ENCODE data around the gene UCK1. TPM values are rescaled to one million over a fixed set of nuclear protein-coding genes. Genes with fewer than 3 reads are reported as not detected.
A peak's percentile ranks its signal among the peaks of the same experiment; 100 is the strongest.

Gene UCK1
- total RNA-seq, 3 donors from 2014 or later: 25.2 to 43.4 (median 27.4) TPM

- no peaks in the 10 kb centered on the region for H3K4me1 ChIP-seq (ENCODE audit: low read depth)
- ATAC-seq (no peak), DNase-seq (peak in 1 of 3 donors; percentile 8)
- H3K9me3 ChIP-seq: no peaks in the 10 kb centered on the region
- no peak overlapping the region for H3K4me3 ChIP-seq
- H3K36me3 ChIP-seq (ENCODE audit: low read depth): peaks cover 44% of the 10 kb centered on the region
- intact Hi-C loops (cut with DNase I, micrococcal nuclease): loop anchor here in 1 of 2 donors (10.0 kb wide), 1 partner anchor 130 kb away; no protein-coding TSS in a partner anchor
- TF ChIP-seq CTCF (IDR thresholded peaks at IDR 0.05): no peak
Measured at GRCh38 chr9:131484560-131485185, 46.4 kb downstream of the UCK1 start.

- ATAC-seq (no peak), DNase-seq (peak in 1 of 3 donors; percentile 1)
- no peaks in the 10 kb centered on the region for H3K4me1 ChIP-seq (ENCODE audit: low read depth)
- no peaks in the 10 kb centered on the region for H3K9me3 ChIP-seq
- intact Hi-C loops (cut with DNase I, micrococcal nuclease): loop anchor here in 1 of 2 donors (10.0 kb wide), 1 partner anchor 129 kb away; no protein-coding TSS in a partner anchor
- no peak for TF ChIP-seq CTCF (IDR thresholded peaks at IDR 0.05)
- no peak overlapping the region for H3K4me3 ChIP-seq
- peaks cover 42% of the 10 kb centered on the region for H3K36me3 ChIP-seq (ENCODE audit: low read depth)
Measured at GRCh38 chr9:131484051-131484445, 47.0 kb downstream of the UCK1 start.

GRCh38 chr9:131483319-131484050, 47.6 kb downstream of the UCK1 start:
- DNase-seq: peak in 1 of 3 donors; percentile 3
- intact Hi-C loops (cut with DNase I, micrococcal nuclease): loop anchor here in 1 of 2 donors (10.0 kb wide), 1 partner anchor 129 kb away; no protein-coding TSS in a partner anchor
- Histone ChIP-seq H3K9me3 (no peaks in the 10 kb centered on the region), H3K4me3 (no peak overlapping the region), H3K4me1 (ENCODE audit: low read depth) (no peaks in the 10 kb centered on the region), H3K36me3 (ENCODE audit: low read depth) (peaks cover 37% of the 10 kb centered on the region)
- no peak for ATAC-seq
- no peak for TF ChIP-seq CTCF (IDR thresholded peaks at IDR 0.05)

GRCh38 chr9:131482343-131483006, 48.6 kb downstream of the UCK1 start:
- ATAC-seq (no peak), DNase-seq (no peak)
- TF ChIP-seq CTCF (IDR thresholded peaks at IDR 0.05): no peak
- no peak overlapping the region for H3K4me3 ChIP-seq
- H3K36me3 ChIP-seq (ENCODE audit: low read depth): peaks cover 37% of the 10 kb centered on the region
- H3K4me1 ChIP-seq (ENCODE audit: low read depth): no peaks in the 10 kb centered on the region
- intact Hi-C loops (cut with DNase I, micrococcal nuclease): loop anchor here in 1 of 2 donors (10.0 kb wide), 1 partner anchor 128 kb away; no protein-coding TSS in a partner anchor
- no peaks in the 10 kb centered on the region for H3K9me3 ChIP-seq

GRCh38 chr9:131481441-131482342, 49.4 kb downstream of the UCK1 start:
- TF ChIP-seq CTCF (IDR thresholded peaks at IDR 0.05): no peak
- H3K4me3 ChIP-seq: no peak overlapping the region
- peaks cover 37% of the 10 kb centered on the region for H3K36me3 ChIP-seq (ENCODE audit: low read depth)
- H3K9me3 ChIP-seq: no peaks in the 10 kb centered on the region
- intact Hi-C loops (cut with DNase I, micrococcal nuclease): loop anchor here in 1 of 2 donors (10.0 kb wide), 1 partner anchor 127 kb away; no protein-coding TSS in a partner anchor
- peak in 1 of 3 donors; percentile 7 for DNase-seq
- ATAC-seq: no peak
- H3K4me1 ChIP-seq (ENCODE audit: low read depth): no peaks in the 10 kb centered on the region

Data from mucosa of descending colon (tissue), 3 donors.